Left renal pelvis (tissue), 4 donors: ENCODE results near the gene LMBR1. TPM values are rescaled to one million over a fixed set of nuclear protein-coding genes. Genes with fewer than 3 reads are reported as not detected.

Experiments
- DNase-seq, 4 donors: peaks; one replicate each; pipeline ENCODE4 v3.0.0-alpha.2; 2013; ENCODE audit warnings: low read depth in 4 of 4, low spot score in 3 of 4
- polyA plus RNA-seq, 4 donors: library from polyadenylated mRNA; unstranded; fragments of 120-200 nt; gene quantifications; one replicate each; pipeline ENCODE4 v1.2.1, GENCODE V29; 2013; ENCODE audit not compliant: insufficient read length in 4 of 4

LMBR1 gene
- polyA plus RNA-seq, 4 donors = 39.0 to 53.7 (median 47.3) TPM

GRCh38 chr7:156765901-156766656, 126.9 kb downstream of the LMBR1 start:
- no peak for DNase-seq

GRCh38 chr7:156764766-156765165, 128.2 kb downstream of the LMBR1 start:
- DNase-seq = no peak

GRCh38 chr7:156764016-156764669, 128.8 kb downstream of the LMBR1 start:
- DNase-seq = peak; percentile 39 to 54 (median 48)

GRCh38 chr7:156759579-156760202, 133.3 kb downstream of the LMBR1 start:
- no peak for DNase-seq

- DNase-seq = no peak
These were observed 133.8 kb downstream of the LMBR1 start for GRCh38 chr7:156759143-156759542.

- no peak for DNase-seq
These were observed 138.8 kb downstream of the LMBR1 start for GRCh38 chr7:156754201-156754600.

- no peak for DNase-seq
These were observed 139.4 kb downstream of the LMBR1 start for GRCh38 chr7:156753630-156754029.

- no peak for DNase-seq
These were observed 139.8 kb downstream of the LMBR1 start for GRCh38 chr7:156753229-156753560.

GRCh38 chr7:156752367-156753228, 140.4 kb downstream of the LMBR1 start:
- DNase-seq = peak in 1 of 4 donors; percentile 4

- no peak for DNase-seq
These were observed 141.7 kb downstream of the LMBR1 start for GRCh38 chr7:156751319-156751718.

- no peak for DNase-seq
These were observed 145.3 kb downstream of the LMBR1 start for GRCh38 chr7:156747718-156748117.

GRCh38 chr7:156746891-156747290, 146.1 kb downstream of the LMBR1 start:
- DNase-seq = no peak

- DNase-seq = no peak
These were observed 153.4 kb downstream of the LMBR1 start for GRCh38 chr7:156739596-156739995.

GRCh38 chr7:156735851-156736250, 157.1 kb downstream of the LMBR1 start:
- DNase-seq = no peak

- no peak for DNase-seq
These were observed 159.3 kb downstream of the LMBR1 start for GRCh38 chr7:156733638-156734037.

GRCh38 chr7:156732091-156732625, 160.8 kb downstream of the LMBR1 start:
- DNase-seq = no peak

- DNase-seq = no peak
These were observed 161.3 kb downstream of the LMBR1 start for GRCh38 chr7:156731651-156732050.

GRCh38 chr7:156725936-156726335, 167.0 kb downstream of the LMBR1 start:
- DNase-seq = no peak

GRCh38 chr7:156725073-156725472, 167.9 kb downstream of the LMBR1 start:
- no peak for DNase-seq

GRCh38 chr7:156722043-156722826, 170.7 kb downstream of the LMBR1 start:
- no peak for DNase-seq
